Lower lobe of right lung (tissue), 2 donors: ENCODE measurements around the gene GPN3. TPM values are rescaled to one million over a fixed set of nuclear protein-coding genes. Genes with fewer than 3 reads are reported as not detected.
"Not testable (repeated sequence)": the region's sequence is repeated elsewhere in the genome, so short reads cannot be mapped to it uniquely, and the experiment has no call there.

Source experiments
- ATAC-seq, 2 donors: fragments of 200-7000 bp; cut with Tn5 transposase; one replicate each; pipeline ENCODE4 v1.9.1; 2020 to 2022; ENCODE audit warnings: mild to moderate bottlenecking in 2 of 2, moderate library complexity in 2 of 2
- DNase-seq: peaks from one replicate; pipeline ENCODE4 v3.0.0-alpha.2; 2020
- H3K27ac ChIP-seq: fragments of 200-600 bp; one replicate; pipeline ENCODE4 v1.8.0; 2022
- H3K27me3 ChIP-seq: fragments of 200-600 bp; one replicate; pipeline ENCODE4 v1.8.0; 2022; ENCODE audit warnings: low read depth
- H3K36me3 ChIP-seq: fragments of 200-600 bp; one replicate; pipeline ENCODE4 v1.8.0; 2022; ENCODE audit warnings: mild to moderate bottlenecking
- H3K4me1 ChIP-seq: fragments of 200-600 bp; one replicate; pipeline ENCODE4 v1.8.0; 2022
- H3K4me3 ChIP-seq: fragments of 200-600 bp; one replicate; pipeline ENCODE4 v1.8.0; 2022; ENCODE audit warnings: mild to moderate bottlenecking
- H3K9me3 ChIP-seq: fragments of 200-600 bp; one replicate; pipeline ENCODE4 v1.8.0; 2022
- intact Hi-C: fragments of 100-400 bp; cut with DNase I; formaldehyde crosslinking; loops from one replicate; pipeline ENCODE4 v1.11.0; 2022
- total RNA-seq: library from RNA; stranded (reverse); fragmentation: NEBNext Ultra II Directional; extraction: Animal tissue kit (Norgen Biotek cat#: 25700); gene quantifications from one replicate; pipeline ENCODE4 v1.2.1, GENCODE V29; 2021
- TF ChIP-seq, protein P1 (sequence below): fragments of 200-600 bp; IDR thresholded peaks from one replicate; pipeline ENCODE4 v1.8.0; 2022; ENCODE audit warnings: antibody characterized with exemption, mild to moderate bottlenecking
- donor health status: DM: no; HTN: yes; CAD: no; lungs with severe emphysema.

Gene GPN3
- total RNA-seq, 1 donor from 2014 or later: 18.9 TPM

GRCh38 chr12:110431957-110432587 is 36.0 kb downstream of the GPN3 start:
- Histone ChIP-seq H3K4me3 (peak overlapping the region; percentile 60), H3K4me1 (peaks cover 4% of the 10 kb centered on the region), H3K9me3 (no peaks in the 10 kb centered on the region), H3K36me3 (peaks cover 31% of the 10 kb centered on the region), H3K27me3 (no peaks in the 10 kb centered on the region), H3K27ac (peak overlapping the region; percentile 67)
- TF ChIP-seq, protein P1, sequence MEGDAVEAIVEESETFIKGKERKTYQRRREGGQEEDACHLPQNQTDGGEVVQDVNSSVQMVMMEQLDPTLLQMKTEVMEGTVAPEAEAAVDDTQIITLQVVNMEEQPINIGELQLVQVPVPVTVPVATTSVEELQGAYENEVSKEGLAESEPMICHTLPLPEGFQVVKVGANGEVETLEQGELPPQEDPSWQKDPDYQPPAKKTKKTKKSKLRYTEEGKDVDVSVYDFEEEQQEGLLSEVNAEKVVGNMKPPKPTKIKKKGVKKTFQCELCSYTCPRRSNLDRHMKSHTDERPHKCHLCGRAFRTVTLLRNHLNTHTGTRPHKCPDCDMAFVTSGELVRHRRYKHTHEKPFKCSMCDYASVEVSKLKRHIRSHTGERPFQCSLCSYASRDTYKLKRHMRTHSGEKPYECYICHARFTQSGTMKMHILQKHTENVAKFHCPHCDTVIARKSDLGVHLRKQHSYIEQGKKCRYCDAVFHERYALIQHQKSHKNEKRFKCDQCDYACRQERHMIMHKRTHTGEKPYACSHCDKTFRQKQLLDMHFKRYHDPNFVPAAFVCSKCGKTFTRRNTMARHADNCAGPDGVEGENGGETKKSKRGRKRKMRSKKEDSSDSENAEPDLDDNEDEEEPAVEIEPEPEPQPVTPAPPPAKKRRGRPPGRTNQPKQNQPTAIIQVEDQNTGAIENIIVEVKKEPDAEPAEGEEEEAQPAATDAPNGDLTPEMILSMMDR: no peak
- ATAC-seq: no peak
- DNase-seq: no peak
- intact Hi-C loops: no loop called here

- ATAC-seq, H3K27ac ChIP-seq, H3K36me3 ChIP-seq, H3K4me1 ChIP-seq, H3K9me3 ChIP-seq, DNase-seq, H3K27me3 ChIP-seq, H3K4me3 ChIP-seq, intact Hi-C loops: not testable (repeated sequence)
Observed at GRCh38 chr12:110429676-110430075, 38.4 kb downstream of the GPN3 start.

DNA sequence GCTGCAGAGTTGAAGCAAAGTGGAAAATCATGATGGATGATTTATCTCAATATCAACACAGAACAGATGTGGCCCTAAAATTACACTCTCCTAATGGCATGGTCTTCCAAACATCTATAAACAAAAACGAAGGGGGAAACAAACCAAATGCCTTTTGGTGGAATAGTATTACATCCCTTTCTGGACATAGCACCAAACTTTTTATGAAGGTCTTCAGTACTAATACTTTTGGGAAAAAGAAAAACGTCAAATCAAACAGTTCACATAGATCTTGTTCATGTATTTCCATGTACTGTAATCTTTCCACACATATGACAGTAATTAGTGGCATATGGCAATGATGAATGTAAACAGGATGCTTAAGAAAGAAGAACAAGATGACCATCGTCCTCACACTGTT is 41.7 kb downstream of the GPN3 start:
- H3K4me1 ChIP-seq: peaks cover 4% of the 10 kb centered on the region
- TF ChIP-seq, protein P1: no peak
- intact Hi-C loops: no loop called here
- no peak overlapping the region for H3K4me3 ChIP-seq
- no peak for DNase-seq
- H3K27ac ChIP-seq: no peak overlapping the region
- no peaks in the 10 kb centered on the region for H3K36me3 ChIP-seq
- no peaks in the 10 kb centered on the region for H3K9me3 ChIP-seq
- H3K27me3 ChIP-seq: no peaks in the 10 kb centered on the region
- no peak for ATAC-seq

DNA sequence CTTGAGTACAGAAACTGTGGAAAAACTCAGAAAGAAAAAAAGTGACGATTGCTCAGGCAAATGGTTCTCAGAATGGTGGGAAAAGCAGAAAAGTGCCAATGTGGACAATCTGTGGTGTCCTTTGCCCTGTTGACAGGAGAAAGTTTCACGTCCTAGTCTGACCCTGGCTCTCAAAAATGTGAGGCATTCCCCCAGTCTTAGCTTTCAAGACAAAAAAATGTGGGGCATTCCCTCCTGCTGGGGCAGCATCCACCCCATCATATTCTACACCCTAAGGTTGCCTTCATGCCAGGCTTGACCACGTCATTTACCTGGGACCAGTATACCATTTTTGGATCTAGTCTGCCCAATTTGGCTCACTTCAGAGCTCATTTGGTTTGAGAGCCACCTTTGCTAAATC is 43.8 kb downstream of the GPN3 start:
- H3K4me3 ChIP-seq: no peak overlapping the region
- no peak for ATAC-seq
- no peak overlapping the region for H3K27ac ChIP-seq
- intact Hi-C loops: no loop called here
- H3K4me1 ChIP-seq: no peaks in the 10 kb centered on the region
- no peaks in the 10 kb centered on the region for H3K36me3 ChIP-seq
- no peak for DNase-seq
- H3K27me3 ChIP-seq: no peaks in the 10 kb centered on the region
- TF ChIP-seq, protein P1: no peak
- H3K9me3 ChIP-seq: no peaks in the 10 kb centered on the region

GRCh38 chr12:110421701-110422100 is 46.4 kb downstream of the GPN3 start:
- no peak overlapping the region for H3K4me3 ChIP-seq
- intact Hi-C loops: no loop called here
- H3K36me3 ChIP-seq: no peaks in the 10 kb centered on the region
- no peak for DNase-seq
- no peak overlapping the region for H3K27ac ChIP-seq
- H3K4me1 ChIP-seq: no peaks in the 10 kb centered on the region
- no peaks in the 10 kb centered on the region for H3K27me3 ChIP-seq
- TF ChIP-seq, protein P1: no peak
- ATAC-seq: no peak
- no peaks in the 10 kb centered on the region for H3K9me3 ChIP-seq

DNA sequence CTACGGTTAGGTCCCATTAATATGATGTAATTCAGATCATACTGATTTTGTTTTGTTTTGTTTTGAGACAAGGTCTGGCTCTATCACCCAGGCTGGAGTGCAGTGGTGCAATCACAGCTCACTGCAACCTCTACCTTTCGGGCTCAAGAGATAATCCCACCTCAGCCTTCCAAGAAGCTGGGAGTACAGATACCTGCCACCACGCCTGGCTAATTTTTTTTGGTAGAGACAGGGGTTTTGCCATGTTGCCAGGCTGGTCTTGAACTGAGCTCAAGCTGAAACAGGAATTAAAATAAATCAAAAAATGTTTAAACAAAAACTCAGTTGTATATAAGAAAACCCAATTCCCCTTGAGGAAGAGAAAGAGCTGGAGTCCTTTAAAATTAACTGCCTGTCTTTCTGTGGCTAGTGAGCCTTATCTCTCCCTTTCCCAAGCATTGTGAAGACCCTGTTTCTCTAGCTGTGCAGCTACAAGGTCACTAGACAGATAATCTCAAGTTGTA is 46.8 kb downstream of the GPN3 start:
- DNase-seq (no peak), ATAC-seq (no peak)
- no peaks in the 10 kb centered on the region for H3K36me3 ChIP-seq
- no peaks in the 10 kb centered on the region for H3K9me3 ChIP-seq
- no peak overlapping the region for H3K4me3 ChIP-seq
- H3K27me3 ChIP-seq: no peaks in the 10 kb centered on the region
- H3K4me1 ChIP-seq: no peaks in the 10 kb centered on the region
- intact Hi-C loops: no loop called here
- no peak overlapping the region for H3K27ac ChIP-seq
- TF ChIP-seq, protein P1: no peak

GRCh38 chr12:110420644-110421043 is 47.4 kb downstream of the GPN3 start:
- intact Hi-C loops, H3K4me3 ChIP-seq, H3K9me3 ChIP-seq, H3K27me3 ChIP-seq, H3K27ac ChIP-seq, ATAC-seq, H3K4me1 ChIP-seq, H3K36me3 ChIP-seq, DNase-seq: not testable (repeated sequence)

DNA sequence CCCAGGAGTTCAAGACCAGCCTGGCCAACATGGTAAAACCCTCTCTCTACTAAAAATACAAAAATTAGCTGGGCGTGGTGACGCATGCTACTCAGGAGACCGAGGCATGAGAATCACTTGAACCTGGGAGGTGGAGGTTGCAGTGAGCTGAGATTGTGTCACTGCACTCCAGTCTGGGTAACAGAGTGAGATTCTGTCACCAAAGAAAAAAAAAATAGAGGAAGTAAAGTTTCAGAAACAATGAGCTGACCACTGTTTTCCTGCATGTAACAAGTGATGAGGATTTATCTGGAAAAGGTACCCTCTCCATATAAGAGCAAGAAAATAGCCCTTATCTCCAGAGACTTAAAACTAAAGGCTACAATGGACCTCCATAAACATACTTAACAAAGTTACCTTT is 50.9 kb downstream of the GPN3 start:
- intact Hi-C loops, DNase-seq, H3K4me3 ChIP-seq, ATAC-seq, H3K4me1 ChIP-seq, H3K27me3 ChIP-seq, H3K27ac ChIP-seq, H3K9me3 ChIP-seq, H3K36me3 ChIP-seq: not testable (repeated sequence)

DNA sequence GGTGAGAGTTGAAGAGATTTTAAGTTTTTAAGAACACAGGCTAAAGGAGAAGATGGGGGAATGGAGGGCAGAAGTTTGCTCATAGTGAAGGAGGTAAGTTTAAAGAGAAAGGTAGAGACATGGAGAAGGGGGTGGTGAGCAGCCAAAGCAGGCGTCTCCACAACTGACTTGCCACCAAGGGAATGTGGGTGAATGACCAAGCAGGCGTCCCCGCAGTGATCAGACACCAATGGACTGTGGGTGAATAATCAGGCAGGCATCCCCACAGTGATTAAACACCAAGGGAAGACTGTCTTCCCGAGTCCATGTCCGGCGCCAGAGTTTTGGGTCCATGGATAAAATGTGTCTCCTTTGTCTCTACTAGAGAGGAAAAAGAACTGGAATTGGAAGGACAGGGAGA is 58.0 kb downstream of the GPN3 start:
- ATAC-seq, H3K36me3 ChIP-seq, H3K27me3 ChIP-seq, H3K9me3 ChIP-seq, H3K27ac ChIP-seq, intact Hi-C loops, H3K4me1 ChIP-seq, H3K4me3 ChIP-seq, DNase-seq: not testable (repeated sequence)
